Brain microvascular endothelial cell (primary cell): Measurements from ENCODE around the gene PPP1R36.

Experiments used
- DNase-seq: peaks from one replicate; pipeline ENCODE4 v3.0.0-alpha.2; 2020
- H3K27ac ChIP-seq: fragments of 250-450 bp; sonication (Bioruptor Pico); 2 replicates; pipeline ENCODE4 v1.5.1; 2020; ENCODE audit warnings: mild to moderate bottlenecking, moderate library complexity
- H3K27me3 ChIP-seq: fragments of 250-450 bp; sonication (Bioruptor Pico); replicated peaks from 2 replicates; pipeline ENCODE4 v1.5.1; 2020; ENCODE audit warnings: mild to moderate bottlenecking
- H3K36me3 ChIP-seq: fragments of 250-450 bp; sonication (Bioruptor Pico); replicated peaks from 2 replicates; pipeline ENCODE4 v1.5.1; 2020; ENCODE audit warnings: mild to moderate bottlenecking
- H3K4me3 ChIP-seq: 2 replicates; pipeline ENCODE4 v1.5.1; 2011; ENCODE audit warnings: low read depth, mild to moderate bottlenecking, control low read depth, low read length, moderate library complexity
- CTCF ChIP-seq: IDR thresholded peaks from 2 replicates; pipeline ENCODE4 v1.5.1; 2011; ENCODE audit warnings: low read depth, mild to moderate bottlenecking, moderate library complexity, low read length, control low read depth, inconsistent platforms; ENCODE audit errors: missing control alignments
- in situ Hi-C: cut with HindIII; loops from 2 replicates; pipeline ENCODE4 v1.10.0; 2017; ENCODE audit warnings: low sequenced_read_pairs, low pct_ligation_motif_present

Gene PPP1R36

GRCh38 chr14:64598404-64598803, 48.6 kb downstream of the PPP1R36 start:
- no peak for TF ChIP-seq CTCF
- in situ Hi-C loops: no loop called here
- no peak overlapping the region for H3K27ac ChIP-seq
- no peak for DNase-seq
- H3K4me3 ChIP-seq: no peak overlapping the region
- H3K36me3 ChIP-seq: no peaks in the 10 kb centered on the region
- H3K27me3 ChIP-seq: no peaks in the 10 kb centered on the region

GRCh38 chr14:64601571-64601970, 51.8 kb downstream of the PPP1R36 start:
- no peaks in the 10 kb centered on the region for H3K36me3 ChIP-seq
- DNase-seq: no peak
- H3K27ac ChIP-seq: no peak overlapping the region
- H3K27me3 ChIP-seq: no peaks in the 10 kb centered on the region
- peak overlapping the region; percentile 26 for H3K4me3 ChIP-seq
- in situ Hi-C loops: no loop called here
- no peak for TF ChIP-seq CTCF

DNA sequence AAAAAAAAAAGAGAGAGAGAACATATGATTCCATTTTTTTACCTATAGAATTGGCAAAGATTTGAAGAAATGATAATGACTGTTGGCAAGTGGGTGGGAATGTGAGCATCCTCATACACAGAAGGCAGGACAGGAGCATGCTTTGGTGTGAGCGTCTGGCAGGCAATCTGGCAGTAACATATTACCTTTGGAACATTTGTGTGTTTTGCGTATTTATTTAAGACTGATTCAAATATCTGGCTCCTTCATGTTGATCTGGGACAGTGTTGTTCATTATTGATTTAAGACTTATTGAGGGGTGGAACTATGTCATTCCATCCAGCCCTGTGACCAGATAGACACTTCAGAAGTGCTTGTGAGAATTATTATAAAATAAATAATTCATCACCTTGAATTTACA, 53.1 kb downstream of the PPP1R36 start:
- H3K36me3 ChIP-seq: no peaks in the 10 kb centered on the region
- in situ Hi-C loops: no loop called here
- H3K27me3 ChIP-seq: no peaks in the 10 kb centered on the region
- no peak overlapping the region for H3K27ac ChIP-seq
- TF ChIP-seq CTCF: no peak
- H3K4me3 ChIP-seq: no peak overlapping the region
- DNase-seq: no peak

DNA sequence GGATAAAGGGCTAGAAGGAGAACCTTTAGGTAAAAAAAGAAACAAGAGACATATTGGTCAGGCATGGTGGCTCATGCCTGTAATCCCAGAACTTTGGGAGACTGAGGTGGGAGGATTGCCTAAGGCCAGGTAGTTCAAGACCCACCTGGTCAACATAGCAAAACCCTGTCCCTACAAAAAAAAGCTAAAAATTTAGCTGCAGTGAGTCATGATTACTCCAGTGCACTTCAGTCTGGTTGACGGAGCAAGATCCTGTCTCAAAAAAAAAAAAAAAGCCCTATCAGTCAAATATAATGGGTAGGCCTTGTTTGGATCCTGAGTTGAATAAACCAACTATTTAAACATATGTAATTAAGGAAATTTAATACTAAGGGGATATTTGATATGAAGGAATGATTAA, 54.2 kb downstream of the PPP1R36 start:
- in situ Hi-C loops: no loop called here
- no peaks in the 10 kb centered on the region for H3K27me3 ChIP-seq

GRCh38 chr14:64604881-64605280, 55.1 kb downstream of the PPP1R36 start:
- H3K36me3 ChIP-seq: no peaks in the 10 kb centered on the region
- in situ Hi-C loops: no loop called here
- no peak overlapping the region for H3K4me3 ChIP-seq
- no peaks in the 10 kb centered on the region for H3K27me3 ChIP-seq
- no peak for DNase-seq
- no peak for TF ChIP-seq CTCF
- H3K27ac ChIP-seq: no peak overlapping the region

More for the DNA sequence above, 54.2 kb downstream of the PPP1R36 start:
- no peaks in the 10 kb centered on the region for H3K36me3 ChIP-seq
- DNase-seq: no peak
- no peak for TF ChIP-seq CTCF
- H3K27ac ChIP-seq: no peak overlapping the region
- H3K4me3 ChIP-seq: no peak overlapping the region

DNA sequence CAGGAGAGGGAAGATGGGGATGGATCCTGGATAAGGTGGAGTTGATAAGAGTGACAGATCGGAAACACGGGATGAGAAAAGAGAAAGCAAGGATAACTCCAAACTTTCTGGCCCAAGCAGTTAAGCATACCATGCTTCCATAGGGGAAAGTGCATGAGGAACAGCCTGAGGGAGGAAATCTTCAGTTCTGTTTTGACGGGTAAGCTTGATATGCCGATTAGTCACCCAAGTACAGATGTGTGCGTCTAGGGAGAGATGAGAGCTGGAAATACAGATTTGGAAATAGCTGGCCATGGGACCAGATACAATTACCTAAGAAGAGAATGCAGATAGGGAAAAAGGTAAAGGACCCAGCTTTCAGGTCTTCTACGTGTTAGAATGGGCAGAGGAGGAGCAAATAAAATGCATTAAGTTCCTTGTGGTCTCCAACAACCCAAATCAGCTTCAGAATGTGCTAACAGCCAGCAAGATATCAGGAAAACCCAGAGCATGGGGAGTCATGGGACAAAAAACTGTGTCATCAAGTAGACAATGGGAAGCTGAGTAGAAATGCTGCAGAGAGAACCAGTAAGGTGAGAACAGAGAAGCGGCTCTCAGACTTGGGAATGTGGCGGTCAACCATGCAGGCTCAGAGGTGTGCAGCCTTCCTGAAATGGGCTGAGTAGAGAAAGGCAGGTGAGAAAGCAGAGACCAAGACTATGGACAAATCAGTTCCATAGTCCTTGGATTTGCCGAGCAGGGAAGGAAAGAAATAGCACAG, 56.3 kb downstream of the PPP1R36 start:
- no peak overlapping the region for H3K4me3 ChIP-seq
- no peak overlapping the region for H3K27ac ChIP-seq
- TF ChIP-seq CTCF: no peak
- no peaks in the 10 kb centered on the region for H3K27me3 ChIP-seq
- in situ Hi-C loops: no loop called here
- no peak for DNase-seq
- no peaks in the 10 kb centered on the region for H3K36me3 ChIP-seq
